ENCODE results near the gene OTP. TPM values are rescaled to one million over a fixed set of nuclear protein-coding genes. Genes with fewer than 3 reads are reported as not detected.

Gene OTP
- not detected for total RNA-seq
- not detected for polyA plus RNA-seq (ENCODE audit: insufficient read depth, low read depth, low replicate concordance)
- long read RNA-seq, donor 1 = 0 reads
- long read RNA-seq, donor 2 = 0 reads
- long read RNA-seq, donor 3 = 0 reads
- long read RNA-seq, donor 4 = 0 reads
- long read RNA-seq, donor 5 = 0 reads
- long read RNA-seq, donor 6 = 0 reads
- long read RNA-seq, donor 7 = 0 reads
- long read RNA-seq, donor 8 = 0 reads
- long read RNA-seq, donor 9 = 0 reads
- long read RNA-seq, donor 10 = 0 reads

DNA sequence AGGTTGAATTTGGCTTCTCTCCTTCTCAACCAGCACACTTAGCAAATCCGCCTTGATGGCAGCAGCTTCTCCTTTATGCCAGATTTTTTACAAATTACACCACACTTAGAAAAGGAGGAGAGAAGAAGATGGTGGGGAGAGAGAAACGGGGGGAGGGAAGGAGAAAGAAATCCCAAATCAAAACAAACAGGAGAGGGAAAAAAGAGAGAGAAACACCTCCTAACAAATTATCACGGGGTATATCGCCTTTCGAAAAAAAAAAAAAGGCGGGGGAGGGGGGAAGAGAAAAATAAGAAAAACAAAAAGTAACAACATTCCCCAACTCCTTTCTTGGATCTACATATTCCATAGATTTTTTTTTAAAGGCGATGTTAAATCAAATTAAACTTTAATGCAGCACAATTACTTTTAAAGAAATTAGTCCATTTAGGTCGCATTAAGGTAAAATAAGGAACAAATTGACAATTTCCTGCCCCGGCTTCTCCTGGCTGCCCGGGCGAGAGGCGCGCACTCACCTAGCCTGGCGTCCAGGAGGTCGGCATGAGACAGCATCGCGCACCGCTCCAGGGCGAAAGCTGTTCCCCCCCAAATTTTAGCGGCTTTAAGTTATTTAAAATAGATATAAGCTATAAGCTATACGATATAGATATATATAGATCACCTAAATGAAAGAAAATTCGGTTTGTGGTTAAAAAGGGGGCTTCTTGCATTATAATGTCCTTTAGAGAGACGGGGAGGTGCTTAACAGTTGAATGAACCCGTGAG, at the start of gene OTP:
Gene OTP (minus strand): TSS at position 716 of the 765 bp plus-strand sequence. CDS start 164 bp downstream, at position 552.
- intact Hi-C loops (cut with DNase I) = no loop called here
- peaks cover 0 to 3% (median 0%) of the 10 kb centered on the region in 3 donors for H3K9me3 ChIP-seq (ENCODE audit: control insufficient read depth in 2 of 3, insufficient read depth in 1 of 3, low read length in 3 of 3)
- peaks cover 88% of the 10 kb centered on the region for H3K27me3 ChIP-seq (ENCODE audit: control insufficient read depth, insufficient read depth, low read length)
- no peak within 1 kb of the TSS for H3K9ac ChIP-seq (ENCODE audit: low read length in 3 of 3)
- FAIRE-seq (no peak), DNase-seq (peak in 1 of 5 donors; percentile 14)
- TF ChIP-seq, protein P1, sequence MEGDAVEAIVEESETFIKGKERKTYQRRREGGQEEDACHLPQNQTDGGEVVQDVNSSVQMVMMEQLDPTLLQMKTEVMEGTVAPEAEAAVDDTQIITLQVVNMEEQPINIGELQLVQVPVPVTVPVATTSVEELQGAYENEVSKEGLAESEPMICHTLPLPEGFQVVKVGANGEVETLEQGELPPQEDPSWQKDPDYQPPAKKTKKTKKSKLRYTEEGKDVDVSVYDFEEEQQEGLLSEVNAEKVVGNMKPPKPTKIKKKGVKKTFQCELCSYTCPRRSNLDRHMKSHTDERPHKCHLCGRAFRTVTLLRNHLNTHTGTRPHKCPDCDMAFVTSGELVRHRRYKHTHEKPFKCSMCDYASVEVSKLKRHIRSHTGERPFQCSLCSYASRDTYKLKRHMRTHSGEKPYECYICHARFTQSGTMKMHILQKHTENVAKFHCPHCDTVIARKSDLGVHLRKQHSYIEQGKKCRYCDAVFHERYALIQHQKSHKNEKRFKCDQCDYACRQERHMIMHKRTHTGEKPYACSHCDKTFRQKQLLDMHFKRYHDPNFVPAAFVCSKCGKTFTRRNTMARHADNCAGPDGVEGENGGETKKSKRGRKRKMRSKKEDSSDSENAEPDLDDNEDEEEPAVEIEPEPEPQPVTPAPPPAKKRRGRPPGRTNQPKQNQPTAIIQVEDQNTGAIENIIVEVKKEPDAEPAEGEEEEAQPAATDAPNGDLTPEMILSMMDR (IDR thresholded peaks at IDR 0.05; ENCODE audit: borderline replicate concordance, extremely low read depth, insufficient read depth) = no peak
- no peak within 1 kb of the TSS for H3K4me3 ChIP-seq (ENCODE audit: low read length in 3 of 3)
- H3K4me1 ChIP-seq (ENCODE audit: control insufficient read depth in 2 of 3, insufficient read depth in 2 of 3, low read depth in 1 of 3, low read length in 3 of 3) = no peaks in the 10 kb centered on the region
- H3K27ac ChIP-seq (ENCODE audit: low read depth in 2 of 2, low read length in 2 of 2) = no peak within 1 kb of the TSS
- no peaks in the 10 kb centered on the region for H3K36me3 ChIP-seq (ENCODE audit: control insufficient read depth in 2 of 3, insufficient read depth in 3 of 3, low read length in 3 of 3)

DNA sequence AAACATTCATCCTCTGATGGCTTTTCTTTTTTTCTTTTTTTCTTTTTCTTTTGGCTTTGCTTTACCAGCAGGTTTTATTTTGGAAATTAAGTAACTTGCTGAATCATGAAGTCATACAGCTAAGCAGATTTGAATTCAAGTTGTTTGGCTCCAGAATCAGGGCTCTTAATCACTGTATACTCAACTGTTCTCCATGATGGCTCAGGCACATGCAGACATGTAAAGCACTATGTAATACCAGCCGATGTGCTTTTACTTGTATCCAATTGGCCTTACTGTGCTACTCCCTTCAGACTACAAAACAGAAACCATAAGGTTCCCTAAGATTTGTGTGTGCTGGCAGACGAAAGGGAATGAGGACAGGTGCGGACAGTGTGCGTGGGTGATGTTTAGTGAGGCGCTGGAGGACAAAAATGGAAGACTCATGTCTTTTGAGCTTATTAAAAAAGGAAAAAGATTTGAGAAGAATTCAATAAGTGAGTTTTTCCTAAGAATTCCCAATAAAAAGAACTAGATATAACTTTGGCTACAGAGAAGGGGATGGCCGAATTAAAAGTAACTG, 44.7 kb upstream of the OTP start:
- no peak overlapping the region for H3K4me3 ChIP-seq (ENCODE audit: low read length in 3 of 3)
- intact Hi-C loops (cut with DNase I) = no loop called here
- FAIRE-seq = no peak
- no peaks in the 10 kb centered on the region for H3K4me1 ChIP-seq (ENCODE audit: control insufficient read depth in 2 of 3, insufficient read depth in 2 of 3, low read depth in 1 of 3, low read length in 3 of 3)
- TF ChIP-seq, protein P1 (IDR thresholded peaks at IDR 0.05; ENCODE audit: borderline replicate concordance, extremely low read depth, insufficient read depth) = no peak
- no peak overlapping the region for H3K27ac ChIP-seq (ENCODE audit: low read depth in 2 of 2, low read length in 2 of 2)
- peaks cover 0 to 6% (median 0%) of the 10 kb centered on the region in 3 donors for H3K36me3 ChIP-seq (ENCODE audit: control insufficient read depth in 2 of 3, insufficient read depth in 3 of 3, low read length in 3 of 3)
- H3K9ac ChIP-seq (ENCODE audit: low read length in 3 of 3) = no peak overlapping the region
- H3K9me3 ChIP-seq (ENCODE audit: control insufficient read depth in 2 of 3, insufficient read depth in 1 of 3, low read length in 3 of 3) = no peaks in the 10 kb centered on the region
- no peak for DNase-seq
- H3K27me3 ChIP-seq (ENCODE audit: control insufficient read depth, insufficient read depth, low read length) = no peaks in the 10 kb centered on the region

GRCh38 chr5:77670526-77670925, 32.0 kb upstream of the OTP start:
- H3K27ac ChIP-seq (ENCODE audit: low read depth in 2 of 2, low read length in 2 of 2) = no peak overlapping the region
- H3K36me3 ChIP-seq (ENCODE audit: control insufficient read depth in 2 of 3, insufficient read depth in 3 of 3, low read length in 3 of 3) = no peaks in the 10 kb centered on the region
- no peak overlapping the region for H3K4me3 ChIP-seq (ENCODE audit: low read length in 3 of 3)
- DNase-seq (no peak), FAIRE-seq (no peak)
- H3K27me3 ChIP-seq (ENCODE audit: control insufficient read depth, insufficient read depth, low read length) = no peaks in the 10 kb centered on the region
- TF ChIP-seq, protein P1 (IDR thresholded peaks at IDR 0.05; ENCODE audit: borderline replicate concordance, extremely low read depth, insufficient read depth) = no peak
- H3K4me1 ChIP-seq (ENCODE audit: control insufficient read depth in 2 of 3, insufficient read depth in 2 of 3, low read depth in 1 of 3, low read length in 3 of 3) = no peaks in the 10 kb centered on the region
- no peaks in the 10 kb centered on the region for H3K9me3 ChIP-seq (ENCODE audit: control insufficient read depth in 2 of 3, insufficient read depth in 1 of 3, low read length in 3 of 3)
- H3K9ac ChIP-seq (ENCODE audit: low read length in 3 of 3) = no peak overlapping the region
- intact Hi-C loops (cut with DNase I) = no loop called here

Data from kidney (tissue), 22 donors.